Activated CD8-positive, alpha-beta memory T cell treated with anti-CD3 and anti-CD28 coated beads for 48 hours (primary cell): ENCODE results near the gene ZNF432.
A peak's percentile ranks its signal among the peaks of the same experiment; 100 is the strongest.

Experiments used
- DNase-seq, 3 experiments: peaks; one replicate each; pipeline ENCODE4 v3.0.0-alpha.2; 2020; ENCODE audit warnings: low read depth in 2 of 3, low spot score in 2 of 3

The ZNF432 gene

GRCh38 chr19:52010674-52011073 is 38.0 kb downstream of the ZNF432 start:
- DNase-seq, result no peak

GRCh38 chr19:52007806-52008557 is 40.7 kb downstream of the ZNF432 start, which contains the start of gene ZNF615:
TSS of gene ZNF615 (minus strand) at chr19:52008211. CDS start at chr19:52003711, 4,500 bp downstream.
- peak; percentile 68 to 78 (median 74) for DNase-seq

- no peak for DNase-seq
Observed at GRCh38 chr19:52007451-52007805, 41.2 kb downstream of the ZNF432 start.

- DNase-seq, result no peak
Observed at GRCh38 chr19:51994048-51994644, 54.5 kb downstream of the ZNF432 start.

GRCh38 chr19:51993422-51993821 is 55.2 kb downstream of the ZNF432 start:
- no peak for DNase-seq

GRCh38 chr19:51986309-51987291 is 62.0 kb downstream of the ZNF432 start, which contains the start of gene ZNF350:
TSS of gene ZNF350 (minus strand) at chr19:51986840. CDS start at chr19:51974360, 12,480 bp downstream.
- DNase-seq, result peak; percentile 37 to 64 (median 57)

GRCh38 chr19:51983361-51983760 is 65.3 kb downstream of the ZNF432 start:
- DNase-seq, result no peak
